H9 (cell line): ENCODE data around the gene MTA3. TPM values are rescaled to one million over a fixed set of nuclear protein-coding genes. Genes with fewer than 3 reads are reported as not detected.

Source experiments
- DNase-seq: peaks from one replicate; pipeline ENCODE4 v3.0.0-alpha.2; 2017
- H2AFZ ChIP-seq: one replicate; pipeline ENCODE4 v1.6.1; 2013; ENCODE audit warnings: mild to moderate bottlenecking, low read length, control low read depth, moderate library complexity
- H2AK5ac ChIP-seq: 2 replicates; pipeline ENCODE4 v1.6.1; 2013; ENCODE audit warnings: low read length, control low read depth, mixed read lengths; ENCODE audit not compliant: insufficient read length
- H2BK120ac ChIP-seq: one replicate; pipeline ENCODE4 v1.6.1; 2013; ENCODE audit warnings: low read depth, mild to moderate bottlenecking, low read length, control low read depth, inconsistent platforms; ENCODE audit not compliant: poor library complexity, severe bottlenecking
- H2BK12ac ChIP-seq: 2 replicates; pipeline ENCODE4 v1.6.1; 2013; ENCODE audit warnings: low read length, control low read depth, mixed read lengths, low read depth; ENCODE audit not compliant: insufficient read length
- H2BK15ac ChIP-seq: 2 replicates; pipeline ENCODE4 v1.6.1; 2013; ENCODE audit warnings: low read depth, low read length, control low read depth
- H2BK20ac ChIP-seq: one replicate; pipeline ENCODE4 v1.6.1; 2013; ENCODE audit warnings: low read depth, mild to moderate bottlenecking, low read length, control low read depth, inconsistent platforms; ENCODE audit not compliant: poor library complexity, severe bottlenecking
- H2BK5ac ChIP-seq: 2 replicates; pipeline ENCODE4 v1.6.1; 2013; ENCODE audit warnings: low read length, control low read depth, mixed read lengths; ENCODE audit not compliant: insufficient read length
- H3K14ac ChIP-seq: 2 replicates; pipeline ENCODE4 v1.6.1; 2013; ENCODE audit warnings: low read length, control low read depth; ENCODE audit not compliant: insufficient read depth
- H3K18ac ChIP-seq: 2 replicates; pipeline ENCODE4 v1.6.1; 2013; ENCODE audit warnings: low read depth, mild to moderate bottlenecking, mixed read lengths, low read length, control low read depth; ENCODE audit not compliant: insufficient read length
- H3K23ac ChIP-seq: 2 replicates; pipeline ENCODE4 v1.6.1; 2013; ENCODE audit warnings: low read length, control low read depth, mixed read lengths, low read depth; ENCODE audit not compliant: insufficient read length
- H3K23me2 ChIP-seq: 2 replicates; pipeline ENCODE4 v1.6.1; 2013; ENCODE audit warnings: low read depth, mild to moderate bottlenecking, mixed read lengths, low read length, control low read depth; ENCODE audit not compliant: insufficient read length, poor library complexity, severe bottlenecking
- H3K27ac ChIP-seq: 2 replicates; pipeline ENCODE4 v1.5.1; 2013; ENCODE audit warnings: low read length, control low read depth, mixed read lengths, low read depth; ENCODE audit not compliant: insufficient read length
- H3K27me3 ChIP-seq: 2 replicates; pipeline ENCODE4 v1.6.1; 2013; ENCODE audit warnings: low read length, control low read depth, inconsistent platforms; ENCODE audit not compliant: insufficient read depth
- H3K4ac ChIP-seq: 2 replicates; pipeline ENCODE4 v1.6.1; 2013; ENCODE audit warnings: low read depth, mild to moderate bottlenecking, control low read depth, inconsistent platforms, low read length, moderate library complexity
- H3K4me1 ChIP-seq: 2 replicates; pipeline ENCODE4 v1.6.1; 2013; ENCODE audit warnings: low read length, control low read depth, inconsistent platforms; ENCODE audit not compliant: insufficient read depth
- H3K4me2 ChIP-seq: 2 replicates; pipeline ENCODE4 v1.6.1; 2013; ENCODE audit warnings: low read length, control low read depth, mixed read lengths; ENCODE audit not compliant: insufficient read length, insufficient read depth
- H3K56ac ChIP-seq: 2 replicates; pipeline ENCODE4 v1.6.1; 2013; ENCODE audit warnings: low read depth, mild to moderate bottlenecking, mixed read lengths, low read length, control low read depth; ENCODE audit not compliant: insufficient read length
- H3K79me1 ChIP-seq: 2 replicates; pipeline ENCODE4 v1.6.1; 2013; ENCODE audit warnings: low read depth, mild to moderate bottlenecking, moderate library complexity, low read length, control low read depth, inconsistent platforms; ENCODE audit not compliant: insufficient read depth, poor library complexity, severe bottlenecking
- H3K79me2 ChIP-seq: 2 replicates; pipeline ENCODE4 v1.6.1; 2013; ENCODE audit warnings: low read length, control low read depth, inconsistent platforms; ENCODE audit not compliant: insufficient read depth
- H3K9ac ChIP-seq: 2 replicates; pipeline ENCODE4 v1.6.1; 2013; ENCODE audit warnings: low read length, control low read depth, mixed read lengths; ENCODE audit not compliant: insufficient read length; ENCODE audit errors: extremely low read depth
- H3K9me3 ChIP-seq: one replicate; pipeline ENCODE4 v1.6.1; 2013; ENCODE audit warnings: low read depth, low read length, inconsistent platforms; ENCODE audit not compliant: control insufficient read depth
- H3T11ph ChIP-seq: one replicate; pipeline ENCODE4 v1.6.1; 2013; ENCODE audit warnings: mild to moderate bottlenecking, low read length, control low read depth, inconsistent platforms
- H4K20me1 ChIP-seq: one replicate; pipeline ENCODE4 v1.6.1; 2013; ENCODE audit not compliant: control insufficient read depth, insufficient read length, insufficient read depth
- H4K5ac ChIP-seq: 2 replicates; pipeline ENCODE4 v1.6.1; 2013; ENCODE audit warnings: low read depth, mild to moderate bottlenecking, mixed read lengths, low read length, control low read depth; ENCODE audit not compliant: insufficient read length
- H4K8ac ChIP-seq: replicated peaks from 2 replicates; pipeline ENCODE4 v1.6.1; 2013; ENCODE audit warnings: low read length, control low read depth, mixed read lengths, low read depth; ENCODE audit not compliant: insufficient read length
- H4K91ac ChIP-seq: 2 replicates; pipeline ENCODE4 v1.6.1; 2013; ENCODE audit warnings: low read depth, mild to moderate bottlenecking, moderate library complexity, mixed read lengths, low read length, control low read depth; ENCODE audit not compliant: insufficient read length
- H3K27ac Mint-ChIP-seq, 3 experiments: 2 replicates in 2 of 3; 3 replicates in 1 of 3; pipeline ENCODE4 v1.8.0; 2020 to 2021; ENCODE audit warnings: mixed read lengths in 3 of 3, mild to moderate bottlenecking in 1 of 3, moderate library complexity in 1 of 3
- H3K27me3 Mint-ChIP-seq: 2 replicates; pipeline ENCODE4 v1.8.0; 2021; ENCODE audit warnings: low read depth, mild to moderate bottlenecking, moderate library complexity, mixed read lengths
- H3K36me3 Mint-ChIP-seq, 3 experiments: 2 replicates in 2 of 3; 3 replicates in 1 of 3; pipeline ENCODE4 v1.8.0; 2020 to 2021; ENCODE audit warnings: low read depth in 3 of 3, mixed read lengths in 3 of 3; ENCODE audit not compliant: insufficient read depth in 1 of 3
- H3K4me1 Mint-ChIP-seq, 2 experiments: 2 replicates each; pipeline ENCODE4 v1.8.0; 2020; ENCODE audit warnings: mixed read lengths in 2 of 2
- H3K4me3 Mint-ChIP-seq, 2 experiments: 2 replicates in 1 of 2; 3 replicates in 1 of 2; pipeline ENCODE4 v1.8.0; 2020 to 2021; ENCODE audit warnings: mild to moderate bottlenecking in 2 of 2, mixed read lengths in 2 of 2, moderate library complexity in 1 of 2
- H3K9me3 Mint-ChIP-seq, 2 experiments: 2 replicates in 1 of 2; 3 replicates in 1 of 2; pipeline ENCODE4 v1.8.0; 2020; ENCODE audit warnings: mild to moderate bottlenecking in 2 of 2, mixed read lengths in 2 of 2, moderate library complexity in 1 of 2
- WGBS: extraction: QIAGEN DNeasy Blood & Tissue Kit; methylation state at CpG from one replicate; pipeline ENCODE4 v1.1.7; 2013; ENCODE audit warnings: missing lambda C conversion rate, low lambda C conversion rate, mixed read lengths; ENCODE audit not compliant: insufficient read length; ENCODE audit errors: extremely low coverage; 5-methylcytosine and 5-hydroxymethylcytosine counted together
- total RNA-seq: library from RNA; stranded (reverse); gene quantifications from 2 replicates; pipeline ENCODE4 v1.2.1, GENCODE V29; 2021
- TF ChIP-seq, protein P1 (sequence below): fragments of 200-600 bp; sonication (generic); conservative IDR thresholded peaks from 3 replicates; pipeline ENCODE4 v1.8.0; 2021; ENCODE audit warnings: antibody characterized with exemption, mild to moderate bottlenecking

The MTA3 gene
- total RNA-seq, 1 experiment from 2014 or later = 253 TPM

DNA sequence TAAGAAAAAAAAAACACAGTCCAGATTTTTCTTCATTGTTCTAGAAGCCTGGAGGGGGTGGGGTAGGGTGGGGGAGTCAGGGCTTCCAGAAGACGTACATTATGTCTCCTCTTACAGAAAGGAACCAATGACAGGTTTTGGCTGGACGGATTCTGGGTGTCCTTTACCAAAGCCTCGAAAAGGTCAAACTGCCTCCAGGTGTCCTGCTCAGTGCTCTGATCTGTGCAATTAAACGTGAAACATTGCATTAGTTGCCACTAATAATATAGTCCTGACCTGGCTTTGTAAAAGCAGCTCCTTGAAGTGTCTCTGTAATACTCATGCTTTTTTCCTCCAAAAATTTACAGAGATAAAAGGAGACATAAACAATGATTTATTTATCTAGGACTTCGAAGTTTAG lies 11.1 kb upstream of the MTA3 start:
- no peak overlapping the region for H2BK12ac ChIP-seq
- TF ChIP-seq, protein P1, sequence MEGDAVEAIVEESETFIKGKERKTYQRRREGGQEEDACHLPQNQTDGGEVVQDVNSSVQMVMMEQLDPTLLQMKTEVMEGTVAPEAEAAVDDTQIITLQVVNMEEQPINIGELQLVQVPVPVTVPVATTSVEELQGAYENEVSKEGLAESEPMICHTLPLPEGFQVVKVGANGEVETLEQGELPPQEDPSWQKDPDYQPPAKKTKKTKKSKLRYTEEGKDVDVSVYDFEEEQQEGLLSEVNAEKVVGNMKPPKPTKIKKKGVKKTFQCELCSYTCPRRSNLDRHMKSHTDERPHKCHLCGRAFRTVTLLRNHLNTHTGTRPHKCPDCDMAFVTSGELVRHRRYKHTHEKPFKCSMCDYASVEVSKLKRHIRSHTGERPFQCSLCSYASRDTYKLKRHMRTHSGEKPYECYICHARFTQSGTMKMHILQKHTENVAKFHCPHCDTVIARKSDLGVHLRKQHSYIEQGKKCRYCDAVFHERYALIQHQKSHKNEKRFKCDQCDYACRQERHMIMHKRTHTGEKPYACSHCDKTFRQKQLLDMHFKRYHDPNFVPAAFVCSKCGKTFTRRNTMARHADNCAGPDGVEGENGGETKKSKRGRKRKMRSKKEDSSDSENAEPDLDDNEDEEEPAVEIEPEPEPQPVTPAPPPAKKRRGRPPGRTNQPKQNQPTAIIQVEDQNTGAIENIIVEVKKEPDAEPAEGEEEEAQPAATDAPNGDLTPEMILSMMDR = no peak
- no peak overlapping the region for H3K14ac ChIP-seq
- no peaks in the 10 kb centered on the region for H3K79me2 ChIP-seq
- H4K91ac ChIP-seq = no peak overlapping the region
- no peak overlapping the region for H2BK15ac ChIP-seq
- H3K9ac ChIP-seq = no peak overlapping the region
- no peak overlapping the region for H3K4ac ChIP-seq
- Mint-ChIP-seq H3K27ac (no peak overlapping the region), H3K4me1 (peaks cover 41 to 45% of the 10 kb centered on the region in 2 experiments), H3K4me3 (no peak overlapping the region), H3K27me3 (no peaks in the 10 kb centered on the region), H3K36me3 (no peaks in the 10 kb centered on the region), H3K9me3 (no peaks in the 10 kb centered on the region)
- no peak overlapping the region for H4K5ac ChIP-seq
- no peaks in the 10 kb centered on the region for H4K20me1 ChIP-seq
- WGBS = no CpG with 5 or more reads among the region's 5 CpGs
- no peaks in the 10 kb centered on the region for H3K27me3 ChIP-seq
- no peak overlapping the region for H2BK120ac ChIP-seq
- no peak overlapping the region for H3K27ac ChIP-seq
- H2AFZ ChIP-seq = no peak overlapping the region
- H3K79me1 ChIP-seq = no peaks in the 10 kb centered on the region
- no peaks in the 10 kb centered on the region for H3K23me2 ChIP-seq
- H3K4me1 ChIP-seq = peaks cover 6% of the 10 kb centered on the region; the same call in 1 of the 2 replicates
- H3K56ac ChIP-seq = no peak overlapping the region
- H3K18ac ChIP-seq = no peak overlapping the region
- H2BK20ac ChIP-seq = no peak overlapping the region
- H4K8ac ChIP-seq = no peak overlapping the region
- H2BK5ac ChIP-seq = no peak overlapping the region
- H3T11ph ChIP-seq = no peak overlapping the region
- no peak overlapping the region for H3K4me2 ChIP-seq
- no peak overlapping the region for H3K23ac ChIP-seq
- no peaks in the 10 kb centered on the region for H3K9me3 ChIP-seq
- no peak for DNase-seq
- no peak overlapping the region for H2AK5ac ChIP-seq
